Right lobe of liver (tissue), 6 donors: ENCODE measurements around the gene KLRK1. TPM values are rescaled to one million over a fixed set of nuclear protein-coding genes. Genes with fewer than 3 reads are reported as not detected.

ENCODE experiments used
- ATAC-seq, 4 donors: fragments of 200-7000 bp; cut with Tn5 transposase; one replicate each; pipeline ENCODE4 v1.9.1; 2020; ENCODE audit warnings: mild to moderate bottlenecking in 4 of 4, moderate library complexity in 4 of 4
- DNase-seq, 3 donors: peaks; one replicate each; pipeline ENCODE4 v3.0.0-alpha.2; 2020
- H3K27ac ChIP-seq, 3 donors: fragments of 200-600 bp; one replicate each; pipeline ENCODE4 v1.8.0; 2022
- H3K27me3 ChIP-seq, 2 donors: fragments of 200-600 bp; one replicate each; pipeline ENCODE4 v1.8.0; 2022
- H3K36me3 ChIP-seq, 4 donors: fragments of 200-600 bp; sonication (generic) in 1 of 4; one replicate each; pipeline versions ENCODE4 v1.5.1 to v1.8.0; 2017 to 2022; ENCODE audit warnings: control low read depth in 1 of 4
- H3K4me1 ChIP-seq, 4 donors: fragments of 200-600 bp; sonication (generic) in 1 of 4; one replicate each; pipeline versions ENCODE4 v1.5.1 to v1.8.0; 2017 to 2022; ENCODE audit warnings: control low read depth in 1 of 4
- H3K4me3 ChIP-seq, 3 donors: fragments of 200-600 bp; one replicate each; pipeline ENCODE4 v1.8.0; 2022
- H3K9me3 ChIP-seq, 4 donors: fragments of 200-600 bp; sonication (generic) in 1 of 4; one replicate each; pipeline versions ENCODE4 v1.5.1 to v1.8.0; 2017 to 2022; ENCODE audit warnings: control low read depth in 1 of 4
- POLR2A ChIP-seq: fragments of 450-650 bp; IDR thresholded peaks from one replicate; pipeline ENCODE4 v1.6.1; 2017; ENCODE audit warnings: antibody characterized with exemption, mild to moderate bottlenecking
- WGBS: methylation state at CpG from one replicate; pipeline ENCODE4 v1.1.6; 2018; ENCODE audit warnings: low coverage, low lambda C conversion rate; ENCODE audit not compliant: insufficient coverage; ENCODE audit errors: missing lambda C conversion rate; 5-methylcytosine and 5-hydroxymethylcytosine counted together
- intact Hi-C, 2 donors: fragments of 100-400 bp; cut with DNase I; formaldehyde crosslinking; loops; one replicate each; pipeline versions ENCODE4 v1.11.2 to v1.14.1; 2022
- total RNA-seq, 6 experiments: library from RNA; depleted of rRNA in 2 of 6; stranded (reverse); fragments of >200 nt in 2 of 6; fragmentation: NEBNext Ultra II Directional in 3 of 6; extraction: Animal tissue kit (Norgen Biotek cat#: 25700) in 3 of 6; gene quantifications; one replicate each; pipeline versions ENCODE4 v1.1.0 to v1.2.4, GENCODE V29; 2016 to 2023
- TF ChIP-seq, protein P1 (sequence below), 4 donors: fragments of 200-600 bp in 3 of 4; fragments of 450-650 bp in 1 of 4; IDR thresholded peaks; one replicate each; pipeline versions ENCODE4 v1.5.1 to v1.8.0; 2016 to 2022; ENCODE audit warnings: antibody characterized with exemption in 4 of 4, mild to moderate bottlenecking in 2 of 4
- donor health status: DM: no; HTN: yes; CAD: no.
- donor health status: DM: no; HTN: no; CAD: no.
- donor health status: DM: no; HTN: no; CAD: no.
- donor health status: DM: no; HTN: yes; CAD: no.
- donor health status: DM: no; HTN: yes; CAD: no.

Gene KLRK1
- total RNA-seq, 6 experiments from 2014 or later = 0.24 to 1.5 (median 1.0) TPM

DNA sequence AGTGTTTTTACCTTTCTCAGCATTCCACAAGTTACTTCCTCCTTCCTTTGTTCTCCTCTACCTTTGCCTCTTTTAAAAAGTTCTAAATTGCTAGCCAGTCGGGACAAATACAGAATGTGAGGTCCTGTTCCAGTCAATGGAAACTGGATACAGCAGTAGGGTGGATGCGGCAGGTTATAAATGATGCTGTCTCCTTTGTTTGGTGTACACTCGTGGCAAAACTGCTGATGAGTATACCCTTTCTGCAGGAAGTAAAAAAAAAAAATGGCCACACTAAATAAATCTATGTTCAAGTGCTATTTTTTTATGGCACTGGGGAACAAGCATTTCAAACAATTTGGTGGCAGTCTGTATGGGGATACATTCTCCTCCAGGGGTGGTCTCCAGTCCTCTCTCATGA is 27.5 kb downstream of the KLRK1 start:
- H3K27ac ChIP-seq = no peak overlapping the region
- DNase-seq (no peak), ATAC-seq (no peak)
- intact Hi-C loops = no loop called here
- no peaks in the 10 kb centered on the region for H3K9me3 ChIP-seq
- TF ChIP-seq POLR2A = no peak
- TF ChIP-seq, protein P1, sequence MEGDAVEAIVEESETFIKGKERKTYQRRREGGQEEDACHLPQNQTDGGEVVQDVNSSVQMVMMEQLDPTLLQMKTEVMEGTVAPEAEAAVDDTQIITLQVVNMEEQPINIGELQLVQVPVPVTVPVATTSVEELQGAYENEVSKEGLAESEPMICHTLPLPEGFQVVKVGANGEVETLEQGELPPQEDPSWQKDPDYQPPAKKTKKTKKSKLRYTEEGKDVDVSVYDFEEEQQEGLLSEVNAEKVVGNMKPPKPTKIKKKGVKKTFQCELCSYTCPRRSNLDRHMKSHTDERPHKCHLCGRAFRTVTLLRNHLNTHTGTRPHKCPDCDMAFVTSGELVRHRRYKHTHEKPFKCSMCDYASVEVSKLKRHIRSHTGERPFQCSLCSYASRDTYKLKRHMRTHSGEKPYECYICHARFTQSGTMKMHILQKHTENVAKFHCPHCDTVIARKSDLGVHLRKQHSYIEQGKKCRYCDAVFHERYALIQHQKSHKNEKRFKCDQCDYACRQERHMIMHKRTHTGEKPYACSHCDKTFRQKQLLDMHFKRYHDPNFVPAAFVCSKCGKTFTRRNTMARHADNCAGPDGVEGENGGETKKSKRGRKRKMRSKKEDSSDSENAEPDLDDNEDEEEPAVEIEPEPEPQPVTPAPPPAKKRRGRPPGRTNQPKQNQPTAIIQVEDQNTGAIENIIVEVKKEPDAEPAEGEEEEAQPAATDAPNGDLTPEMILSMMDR (IDR thresholded peaks at IDR 0.05) = no peak
- H3K36me3 ChIP-seq = no peaks in the 10 kb centered on the region
- H3K4me1 ChIP-seq = peaks cover 0 to 5% (median 0%) of the 10 kb centered on the region in 4 donors
- H3K27me3 ChIP-seq = no peaks in the 10 kb centered on the region
- H3K4me3 ChIP-seq = no peak overlapping the region
- WGBS = 62% methylated on average over 3 of the region's 3 CpGs

DNA sequence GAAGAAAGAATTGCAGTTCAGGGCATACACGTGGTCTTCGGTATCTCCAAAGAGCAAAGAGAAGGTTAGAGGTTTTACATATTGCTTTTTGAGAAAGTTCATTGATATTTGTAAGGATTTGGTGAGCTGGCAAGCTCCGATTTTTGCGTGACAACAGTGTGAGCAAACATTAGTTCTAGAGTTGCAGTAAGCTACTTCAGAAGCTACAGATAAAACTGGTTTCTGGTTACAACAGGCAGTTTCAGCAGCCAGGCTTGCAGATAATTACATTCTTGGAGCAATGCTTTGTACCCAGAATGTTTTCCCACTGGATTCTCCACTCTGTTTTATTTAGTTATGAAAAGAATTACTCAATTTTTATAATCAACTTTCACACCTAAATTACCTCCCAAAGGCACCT is 28.2 kb downstream of the KLRK1 start:
- 51% methylated on average over 4 of the region's 4 CpGs for WGBS

DNA sequence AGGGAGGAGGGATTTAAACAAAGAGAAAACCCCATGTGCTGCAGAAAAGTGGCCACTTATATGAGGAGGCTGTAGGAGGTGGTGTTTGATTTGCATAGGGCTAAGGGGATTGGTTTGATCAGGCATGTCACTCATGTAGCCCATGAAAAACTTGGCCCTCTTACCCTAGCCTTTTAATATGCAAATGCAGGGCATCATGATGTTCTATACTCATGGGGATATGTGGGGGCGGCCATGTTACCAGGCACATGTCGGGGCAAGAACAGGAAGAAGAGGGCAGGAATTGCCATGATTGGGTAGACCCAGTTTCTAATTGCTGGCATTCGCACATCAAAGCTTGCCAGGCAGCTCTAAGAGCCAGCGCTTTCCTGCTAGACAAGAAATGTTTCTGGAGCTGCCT is 28.8 kb downstream of the KLRK1 start:
- no peak overlapping the region for H3K4me3 ChIP-seq
- H3K9me3 ChIP-seq = no peaks in the 10 kb centered on the region
- DNase-seq = no peak
- no peak for ATAC-seq
- H3K27me3 ChIP-seq = no peaks in the 10 kb centered on the region
- peaks cover 0 to 5% (median 0%) of the 10 kb centered on the region in 4 donors for H3K4me1 ChIP-seq
- H3K27ac ChIP-seq = no peak overlapping the region
- intact Hi-C loops = no loop called here
- no peaks in the 10 kb centered on the region for H3K36me3 ChIP-seq
- WGBS = 90% methylated on average over 2 of the region's 4 CpGs
- no peak for TF ChIP-seq POLR2A
- TF ChIP-seq, protein P1 (IDR thresholded peaks at IDR 0.05) = no peak

More for the DNA sequence above, 28.2 kb downstream of the KLRK1 start:
- DNase-seq (no peak), ATAC-seq (no peak)
- no peaks in the 10 kb centered on the region for H3K27me3 ChIP-seq
- no peak overlapping the region for H3K4me3 ChIP-seq
- H3K4me1 ChIP-seq = peaks cover 0 to 5% (median 0%) of the 10 kb centered on the region in 4 donors
- H3K36me3 ChIP-seq = no peaks in the 10 kb centered on the region
- TF ChIP-seq, protein P1 (IDR thresholded peaks at IDR 0.05) = no peak
- TF ChIP-seq POLR2A = no peak
- intact Hi-C loops = no loop called here
- no peak overlapping the region for H3K27ac ChIP-seq
- H3K9me3 ChIP-seq = no peaks in the 10 kb centered on the region

DNA sequence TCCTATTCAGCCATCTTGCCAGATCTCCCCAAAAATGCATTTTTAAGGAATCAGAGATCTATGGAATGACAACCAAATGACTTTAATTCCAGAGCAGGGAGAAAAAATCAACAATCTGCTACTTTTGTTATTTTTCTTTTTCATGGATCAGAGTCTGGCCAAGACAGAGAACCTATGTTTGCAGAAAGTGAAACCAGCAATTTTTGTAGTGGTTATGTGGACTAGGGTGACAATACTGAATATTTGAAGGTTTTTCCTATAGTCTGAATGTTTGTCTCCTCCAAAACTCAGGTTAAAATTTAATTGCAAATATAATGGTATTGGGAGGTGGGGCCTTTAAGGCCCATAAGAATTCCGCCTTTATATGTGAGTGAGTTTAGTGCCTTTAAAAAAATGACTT is 30.9 kb downstream of the KLRK1 start:
- Histone ChIP-seq H3K27me3 (no peaks in the 10 kb centered on the region), H3K27ac (no peak overlapping the region), H3K9me3 (no peaks in the 10 kb centered on the region), H3K4me3 (no peak overlapping the region), H3K4me1 (no peaks in the 10 kb centered on the region), H3K36me3 (no peaks in the 10 kb centered on the region)
- DNase-seq = no peak
- intact Hi-C loops = no loop called here
- 100% methylated on average over 1 of the region's 1 CpG for WGBS
- TF ChIP-seq POLR2A = no peak
- TF ChIP-seq, protein P1 (IDR thresholded peaks at IDR 0.05) = no peak
- no peak for ATAC-seq

DNA sequence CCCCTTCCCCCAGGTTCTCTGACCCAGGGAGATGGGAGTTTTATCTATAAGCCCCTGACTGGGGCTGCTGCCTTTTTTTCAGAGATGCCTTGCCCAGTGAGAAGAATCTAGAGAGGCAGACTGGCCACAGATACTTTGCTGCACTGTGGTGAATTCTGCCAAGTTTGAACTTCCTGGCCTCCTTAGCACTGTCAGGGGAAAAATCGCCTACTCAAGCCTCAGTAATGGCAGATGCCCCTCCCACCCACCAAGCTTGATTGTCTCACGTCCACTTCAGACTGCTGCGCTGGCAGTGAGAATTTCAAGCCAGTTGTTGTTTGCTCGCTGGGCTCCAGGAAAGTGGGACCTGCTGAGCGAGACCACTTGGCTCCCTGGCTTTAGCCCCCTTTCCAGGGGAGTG is 31.7 kb downstream of the KLRK1 start:
- H3K27me3 ChIP-seq = no peaks in the 10 kb centered on the region
- no peaks in the 10 kb centered on the region for H3K4me1 ChIP-seq
- H3K36me3 ChIP-seq = no peaks in the 10 kb centered on the region
- DNase-seq = no peak
- no peak overlapping the region for H3K4me3 ChIP-seq
- intact Hi-C loops = no loop called here
- 43% methylated on average over 1 of the region's 5 CpGs for WGBS
- H3K9me3 ChIP-seq = no peaks in the 10 kb centered on the region
- no peak for ATAC-seq
- no peak overlapping the region for H3K27ac ChIP-seq
- no peak for TF ChIP-seq POLR2A
- TF ChIP-seq, protein P1 (IDR thresholded peaks at IDR 0.05) = no peak
